Endothelial cell of umbilical vein (primary cell): Measurements from ENCODE around the gene POU6F2. TPM values are rescaled to one million over a fixed set of nuclear protein-coding genes. Genes with fewer than 3 reads are reported as not detected.

Experiments
- BruUV-seq: library from RNA; stranded (reverse); fragments of 400-500 nt; replicated peaks from 2 replicates; lab custom pipeline; 2021; lab: Mats Ljungman, UMichigan
- CTCF ChIA-PET: fragments of 300-600, 350-600 bp; sonication (Branson Sonifier 250); formaldehyde crosslinking; loops from one replicate; lab custom pipeline; 2021; ENCODE audit warnings: antibody characterized with exemption, inconsistent platforms; lab: Charles Lee
- POLR2A ChIA-PET: fragments of 300-600, 350-600 bp; sonication (Branson Sonifier 250); formaldehyde crosslinking; loops from one replicate; lab custom pipeline; 2021; ENCODE audit warnings: antibody characterized with exemption, inconsistent platforms; lab: Charles Lee
- DNase-seq: peaks from one replicate; pipeline ENCODE4 v3.0.0-alpha.2; 2011; ENCODE audit warnings: low read depth, low spot score
- FAIRE-seq: peaks from 2 replicates; lab custom pipeline; 2011; peaks lifted over from hg19 to GRCh38; lab: Jason Lieb, UNC
- H2AFZ ChIP-seq: 2 replicates; pipeline ENCODE4 v1.6.0; 2012; ENCODE audit warnings: low read depth, low read length, control low read depth, inconsistent platforms
- H3K27ac ChIP-seq: 2 replicates; pipeline ENCODE4 v1.5.1; 2011; ENCODE audit warnings: low read depth, mild to moderate bottlenecking, control low read depth, low read length, moderate library complexity; ENCODE audit not compliant: insufficient read depth
- H3K27me3 ChIP-seq, 2 experiments: 2 replicates each; pipeline versions ENCODE4 v1.6.0 to v1.6.1; 2011; ENCODE audit warnings: low read length in 2 of 2, mixed read lengths in 1 of 2; ENCODE audit not compliant: control insufficient read depth in 2 of 2, insufficient read depth in 2 of 2
- H3K36me3 ChIP-seq, 2 experiments: 2 replicates in 1 of 2; 3 replicates in 1 of 2; pipeline ENCODE4 v1.5.1; 2011; ENCODE audit warnings: low read length in 2 of 2, mild to moderate bottlenecking in 1 of 2, moderate library complexity in 1 of 2; ENCODE audit not compliant: control insufficient read depth in 2 of 2, insufficient read depth in 2 of 2; ENCODE audit errors: extremely low read depth in 1 of 2
- H3K4me1 ChIP-seq: 3 replicates; pipeline ENCODE4 v1.5.1; 2011; ENCODE audit warnings: mild to moderate bottlenecking, low read length; ENCODE audit not compliant: control insufficient read depth, insufficient read depth; ENCODE audit errors: extremely low read depth
- H3K4me2 ChIP-seq: 2 replicates; pipeline ENCODE4 v1.6.1; 2011; ENCODE audit warnings: low read length, control low read depth, mixed read lengths; ENCODE audit not compliant: insufficient read depth
- H3K4me3 ChIP-seq, 3 experiments: fragments of 200-600 bp in 1 of 3; sonication (generic), shearing (Covaris generic) in 1 of 3; replicated peaks in 1 of 3; 2 replicates each; pipeline ENCODE4 v1.5.1; 2011 to 2016; ENCODE audit warnings: control low read depth in 3 of 3, low read length in 3 of 3, mild to moderate bottlenecking in 2 of 3, inconsistent platforms in 1 of 3, low read depth in 1 of 3, moderate library complexity in 1 of 3; ENCODE audit not compliant: insufficient read depth in 1 of 3
- H3K79me2 ChIP-seq: 2 replicates; pipeline ENCODE4 v1.6.0; 2012; ENCODE audit warnings: low read length, inconsistent platforms; ENCODE audit not compliant: control insufficient read depth, insufficient read depth
- H3K9ac ChIP-seq: replicated peaks from 2 replicates; pipeline ENCODE3; 2011; ENCODE audit warnings: low read length, control low read depth; ENCODE audit not compliant: insufficient read depth; ENCODE audit errors: extremely low read depth
- H3K9me1 ChIP-seq: replicated peaks from 3 replicates; pipeline ENCODE4 v1.6.0; 2011; ENCODE audit warnings: mild to moderate bottlenecking, low read length; ENCODE audit not compliant: control insufficient read depth, insufficient read depth; ENCODE audit errors: extremely low read depth
- H3K9me3 ChIP-seq: replicated peaks from 2 replicates; pipeline ENCODE4 v1.5.1; 2012; ENCODE audit warnings: low read length, inconsistent platforms; ENCODE audit not compliant: control insufficient read depth, insufficient read depth
- H4K20me1 ChIP-seq: replicated peaks from 2 replicates; pipeline ENCODE3; 2011; ENCODE audit warnings: mild to moderate bottlenecking, low read length; ENCODE audit not compliant: control insufficient read depth, insufficient read depth; ENCODE audit errors: extremely low read depth
- EZH2 ChIP-seq: IDR thresholded peaks from 2 replicates; pipeline ENCODE4 v1.6.1; 2012; ENCODE audit warnings: borderline replicate concordance, low read depth, mild to moderate bottlenecking, moderate library complexity, low read length, inconsistent platforms; ENCODE audit not compliant: severe bottlenecking
- FOS ChIP-seq: IDR thresholded peaks from 2 replicates; pipeline ENCODE4 v1.6.1; 2011; ENCODE audit warnings: mild to moderate bottlenecking, low read length, moderate library complexity, borderline replicate concordance; ENCODE audit not compliant: insufficient read depth
- GATA2 ChIP-seq: IDR thresholded peaks from 2 replicates; pipeline ENCODE4 v1.7.0; 2011; ENCODE audit warnings: low read depth, mild to moderate bottlenecking, moderate library complexity, mixed read lengths, low read length; ENCODE audit not compliant: insufficient read length, insufficient read depth
- JUN ChIP-seq: IDR thresholded peaks from 2 replicates; pipeline ENCODE4 v1.6.1; 2011; ENCODE audit warnings: borderline replicate concordance, low read depth; ENCODE audit not compliant: insufficient read length, insufficient read depth
- MYC ChIP-seq: IDR thresholded peaks from one replicate; pipeline ENCODE4 v1.6.1; 2011; ENCODE audit warnings: mild to moderate bottlenecking, low read depth, low read length
- POLR2A ChIP-seq: IDR thresholded peaks from 2 replicates; pipeline ENCODE4 v1.6.1; 2012; ENCODE audit warnings: low read depth, mild to moderate bottlenecking, control low read depth, low read length
- POLR2AphosphoS5 ChIP-seq: IDR thresholded peaks from 2 replicates; pipeline ENCODE4 v1.6.1; 2012; ENCODE audit warnings: low read depth, mild to moderate bottlenecking, control low read depth, low read length, moderate library complexity; ENCODE audit not compliant: insufficient read depth
- dilution Hi-C: fragments of 300-500 bp; cut with MboI; formaldehyde crosslinking; loops from one replicate; pipeline ENCODE4 v1.15.0; 2019; ENCODE audit warnings: low sequenced_read_pairs; ENCODE audit not compliant: extremely low pct_ligation_motif_present
- intact Hi-C: fragments of 100-400 bp; cut with micrococcal nuclease; formaldehyde crosslinking; loops from one replicate; pipeline ENCODE4 v1.10.0; 2022
- polyA plus RNA-seq, 4 experiments: library from polyadenylated mRNA; depleted of rRNA in 3 of 4; stranded (reverse) in 3 of 4; unstranded in 1 of 4; fragments of >200 nt; gene quantifications; 2 replicates each; pipeline versions ENCODE4 v1.2.1 to v1.2.3, GENCODE V29; 2011 to 2012; ENCODE audit warnings: missing spikeins in 1 of 4
- total RNA-seq: library from RNA; stranded (reverse); gene quantifications from 2 replicates; pipeline ENCODE4 v1.2.3, GENCODE V29; 2021
- TF ChIP-seq, protein P1 (sequence below): IDR thresholded peaks from 2 replicates; pipeline ENCODE4 v1.6.1; 2011; ENCODE audit not compliant: insufficient read depth, insufficient read length
- TF ChIP-seq, protein P2 (sequence below), 2 donors: IDR thresholded peaks; 1 replicate in 1 of 2; 2 replicates in 1 of 2; pipeline ENCODE4 v1.5.1; 2011; ENCODE audit warnings: low read length in 2 of 2, mild to moderate bottlenecking in 2 of 2, moderate library complexity in 2 of 2, control low read depth in 1 of 2, inconsistent platforms in 1 of 2, low read depth in 1 of 2; ENCODE audit not compliant: insufficient read depth in 1 of 2; ENCODE audit errors: extremely low read depth in 1 of 2

POU6F2 gene
- total and polyA plus RNA-seq, 2 donors (not counting 3 experiments of a cell fraction or from before 2014, with no cell fraction given): 0.29 TPM; not detected in 1

DNA sequence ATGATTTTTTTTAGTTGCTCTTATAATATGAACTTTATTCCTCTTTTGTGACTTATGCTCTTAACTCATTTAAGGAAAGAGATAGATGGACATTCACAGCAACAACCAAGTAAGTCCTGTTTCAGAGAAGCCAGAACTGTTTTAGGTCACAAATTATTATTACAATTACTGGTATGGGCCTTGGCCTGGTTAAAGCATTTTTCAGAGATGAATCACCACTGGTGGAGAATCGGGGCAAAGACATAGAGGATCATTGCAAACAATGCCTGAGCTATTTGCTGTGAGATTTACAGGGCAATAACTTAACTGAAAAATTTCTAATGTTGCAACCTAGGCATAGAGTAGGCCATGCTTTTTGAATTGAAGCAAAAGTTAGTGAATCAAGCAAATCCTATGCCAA, 450.5 kb downstream of the POU6F2 start:
- Histone ChIP-seq H3K4me2 (no peak overlapping the region), H2AFZ (no peak overlapping the region), H4K20me1 (no peaks in the 10 kb centered on the region), H3K9ac (no peak overlapping the region), H3K36me3 (no peaks in the 10 kb centered on the region), H3K9me3 (no peaks in the 10 kb centered on the region), H3K4me3 (no peak overlapping the region), H3K27ac (no peak overlapping the region), H3K4me1 (no peaks in the 10 kb centered on the region), H3K79me2 (no peaks in the 10 kb centered on the region), H3K9me1 (no peaks in the 10 kb centered on the region), H3K27me3 (no peaks in the 10 kb centered on the region)
- no TSS peak for BruUV-seq
- FAIRE-seq: no peak
- dilution Hi-C loops: no loop called here
- TF ChIP-seq FOS: peak; percentile 23
- TF ChIP-seq GATA2: no peak
- no peak for TF ChIP-seq POLR2AphosphoS5
- TF ChIP-seq MYC: no peak
- no peak for TF ChIP-seq EZH2
- TF ChIP-seq, protein P1, sequence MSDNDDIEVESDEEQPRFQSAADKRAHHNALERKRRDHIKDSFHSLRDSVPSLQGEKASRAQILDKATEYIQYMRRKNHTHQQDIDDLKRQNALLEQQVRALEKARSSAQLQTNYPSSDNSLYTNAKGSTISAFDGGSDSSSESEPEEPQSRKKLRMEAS: no peak
- no peak for TF ChIP-seq POLR2A
- peak; percentile 29 for DNase-seq
- ChIA-PET CTCF (no interaction called here), POLR2A (no interaction called here)
- intact Hi-C loops: no loop called here

DNA sequence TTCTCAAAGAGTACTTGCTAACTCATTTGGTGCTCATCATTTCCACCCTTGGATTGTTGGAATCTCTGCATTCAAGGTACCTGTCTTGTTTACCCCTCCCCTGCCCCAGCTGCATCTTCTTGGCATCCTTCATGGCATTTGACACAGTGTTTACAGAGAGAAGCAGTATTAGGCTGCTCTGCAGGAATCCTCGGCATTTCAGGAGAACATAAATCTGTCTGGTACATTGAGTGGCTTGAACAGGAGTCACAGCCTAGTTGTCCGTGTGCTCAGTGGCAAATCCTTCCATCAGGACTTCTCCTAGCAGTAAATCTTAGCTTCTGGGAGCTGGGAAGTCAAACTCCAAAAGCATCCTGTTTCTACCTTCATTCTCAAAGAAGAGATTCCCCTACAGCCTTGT, 451.7 kb downstream of the POU6F2 start:
- Histone ChIP-seq H3K9me1 (no peaks in the 10 kb centered on the region), H3K4me2 (no peak overlapping the region), H3K79me2 (no peaks in the 10 kb centered on the region), H3K4me3 (no peak overlapping the region), H3K4me1 (no peaks in the 10 kb centered on the region), H3K27ac (no peak overlapping the region), H3K36me3 (no peaks in the 10 kb centered on the region), H3K9me3 (no peaks in the 10 kb centered on the region), H4K20me1 (no peaks in the 10 kb centered on the region), H3K27me3 (no peaks in the 10 kb centered on the region), H2AFZ (no peak overlapping the region), H3K9ac (no peak overlapping the region)
- intact Hi-C loops: no loop called here
- ChIA-PET POLR2A (no interaction called here), CTCF (no interaction called here)
- BruUV-seq: no TSS peak
- no peak for DNase-seq
- dilution Hi-C loops: no loop called here
- no peak for FAIRE-seq
- TF ChIP-seq GATA2 (no peak), FOS (no peak), MYC (no peak), EZH2 (no peak), POLR2AphosphoS5 (no peak), POLR2A (no peak), JUN (no peak)
- TF ChIP-seq, protein P2, sequence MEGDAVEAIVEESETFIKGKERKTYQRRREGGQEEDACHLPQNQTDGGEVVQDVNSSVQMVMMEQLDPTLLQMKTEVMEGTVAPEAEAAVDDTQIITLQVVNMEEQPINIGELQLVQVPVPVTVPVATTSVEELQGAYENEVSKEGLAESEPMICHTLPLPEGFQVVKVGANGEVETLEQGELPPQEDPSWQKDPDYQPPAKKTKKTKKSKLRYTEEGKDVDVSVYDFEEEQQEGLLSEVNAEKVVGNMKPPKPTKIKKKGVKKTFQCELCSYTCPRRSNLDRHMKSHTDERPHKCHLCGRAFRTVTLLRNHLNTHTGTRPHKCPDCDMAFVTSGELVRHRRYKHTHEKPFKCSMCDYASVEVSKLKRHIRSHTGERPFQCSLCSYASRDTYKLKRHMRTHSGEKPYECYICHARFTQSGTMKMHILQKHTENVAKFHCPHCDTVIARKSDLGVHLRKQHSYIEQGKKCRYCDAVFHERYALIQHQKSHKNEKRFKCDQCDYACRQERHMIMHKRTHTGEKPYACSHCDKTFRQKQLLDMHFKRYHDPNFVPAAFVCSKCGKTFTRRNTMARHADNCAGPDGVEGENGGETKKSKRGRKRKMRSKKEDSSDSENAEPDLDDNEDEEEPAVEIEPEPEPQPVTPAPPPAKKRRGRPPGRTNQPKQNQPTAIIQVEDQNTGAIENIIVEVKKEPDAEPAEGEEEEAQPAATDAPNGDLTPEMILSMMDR (IDR thresholded peaks at IDR 0.05; ENCODE audit: extremely low read depth in 1 of 2, insufficient read depth in 1 of 2, low read depth in 1 of 2, low read length in 2 of 2): no peak
- TF ChIP-seq, protein P1: no peak
